ENCODE results near the gene SLC7A7. TPM values are rescaled to one million over a fixed set of nuclear protein-coding genes. Genes with fewer than 3 reads are reported as not detected.

Gene SLC7A7
- total RNA-seq, 1 donor from 2014 or later = 14.3 TPM

DNA sequence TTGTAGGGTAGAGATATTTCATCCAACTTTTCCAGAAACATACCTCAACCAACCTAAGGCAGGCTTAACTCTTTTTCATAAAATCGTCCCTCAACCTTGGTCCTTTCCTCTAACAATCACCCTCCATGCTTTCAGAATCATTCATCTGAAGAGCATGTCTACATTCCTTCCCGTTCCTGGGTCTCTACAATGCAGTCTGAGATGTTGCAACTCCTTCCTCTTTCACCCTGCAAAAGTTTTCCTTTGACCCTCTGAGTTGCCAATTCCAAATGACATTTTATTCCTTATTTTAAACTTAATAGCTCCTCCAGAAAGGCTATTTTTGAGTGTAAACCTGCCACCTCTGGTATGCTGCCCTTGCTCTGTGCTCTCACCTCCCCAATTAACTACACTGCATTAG lies 16.7 kb downstream of the SLC7A7 start:
- Mint-ChIP-seq H3K27ac (ENCODE audit: unreplicated experiment) (no peak overlapping the region), H3K27me3 (ENCODE audit: low read depth, unreplicated experiment) (no peaks in the 10 kb centered on the region), H3K36me3 (ENCODE audit: low read depth, unreplicated experiment) (peaks cover 10% of the 10 kb centered on the region), H3K9me3 (ENCODE audit: unreplicated experiment) (peaks cover 4% of the 10 kb centered on the region), H3K4me1 (ENCODE audit: low read depth, unreplicated experiment) (no peaks in the 10 kb centered on the region), H3K4me3 (ENCODE audit: unreplicated experiment) (no peak overlapping the region)
- FAIRE-seq = no peak
- no peak for DNase-seq (ENCODE audit: low read depth)
- Histone ChIP-seq H3K4me2 (ENCODE audit: low read length) (no peak overlapping the region), H4K20me1 (ENCODE audit: insufficient read depth, low read length) (no peaks in the 10 kb centered on the region), H3K9ac (ENCODE audit: low read length) (no peak overlapping the region), H3K79me2 (ENCODE audit: insufficient read depth, low read length) (no peaks in the 10 kb centered on the region), H3K4me1 (ENCODE audit: insufficient read depth, low read length) (no peaks in the 10 kb centered on the region), H3K27ac (ENCODE audit: low read depth, low read length) (no peak overlapping the region), H3K9me3 (ENCODE audit: insufficient read depth, low read depth, low read length) (no peaks in the 10 kb centered on the region), H2AFZ (ENCODE audit: low read depth, low read length) (no peak overlapping the region), H3K27me3 (ENCODE audit: insufficient read depth, low read length) (peaks cover 23% of the 10 kb centered on the region), H3K4me3 (ENCODE audit: insufficient read depth, low read depth, low read length) (no peak overlapping the region), H3K36me3 (ENCODE audit: insufficient read depth, low read length) (no peaks in the 10 kb centered on the region)
- no peak for TF ChIP-seq EZH2 (IDR thresholded peaks at IDR 0.05; ENCODE audit: insufficient read depth, low read length)
- TF ChIP-seq, protein P1, sequence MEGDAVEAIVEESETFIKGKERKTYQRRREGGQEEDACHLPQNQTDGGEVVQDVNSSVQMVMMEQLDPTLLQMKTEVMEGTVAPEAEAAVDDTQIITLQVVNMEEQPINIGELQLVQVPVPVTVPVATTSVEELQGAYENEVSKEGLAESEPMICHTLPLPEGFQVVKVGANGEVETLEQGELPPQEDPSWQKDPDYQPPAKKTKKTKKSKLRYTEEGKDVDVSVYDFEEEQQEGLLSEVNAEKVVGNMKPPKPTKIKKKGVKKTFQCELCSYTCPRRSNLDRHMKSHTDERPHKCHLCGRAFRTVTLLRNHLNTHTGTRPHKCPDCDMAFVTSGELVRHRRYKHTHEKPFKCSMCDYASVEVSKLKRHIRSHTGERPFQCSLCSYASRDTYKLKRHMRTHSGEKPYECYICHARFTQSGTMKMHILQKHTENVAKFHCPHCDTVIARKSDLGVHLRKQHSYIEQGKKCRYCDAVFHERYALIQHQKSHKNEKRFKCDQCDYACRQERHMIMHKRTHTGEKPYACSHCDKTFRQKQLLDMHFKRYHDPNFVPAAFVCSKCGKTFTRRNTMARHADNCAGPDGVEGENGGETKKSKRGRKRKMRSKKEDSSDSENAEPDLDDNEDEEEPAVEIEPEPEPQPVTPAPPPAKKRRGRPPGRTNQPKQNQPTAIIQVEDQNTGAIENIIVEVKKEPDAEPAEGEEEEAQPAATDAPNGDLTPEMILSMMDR (IDR thresholded peaks at IDR 0.05; ENCODE audit: insufficient read depth, low read depth, low read length) = no peak

DNA sequence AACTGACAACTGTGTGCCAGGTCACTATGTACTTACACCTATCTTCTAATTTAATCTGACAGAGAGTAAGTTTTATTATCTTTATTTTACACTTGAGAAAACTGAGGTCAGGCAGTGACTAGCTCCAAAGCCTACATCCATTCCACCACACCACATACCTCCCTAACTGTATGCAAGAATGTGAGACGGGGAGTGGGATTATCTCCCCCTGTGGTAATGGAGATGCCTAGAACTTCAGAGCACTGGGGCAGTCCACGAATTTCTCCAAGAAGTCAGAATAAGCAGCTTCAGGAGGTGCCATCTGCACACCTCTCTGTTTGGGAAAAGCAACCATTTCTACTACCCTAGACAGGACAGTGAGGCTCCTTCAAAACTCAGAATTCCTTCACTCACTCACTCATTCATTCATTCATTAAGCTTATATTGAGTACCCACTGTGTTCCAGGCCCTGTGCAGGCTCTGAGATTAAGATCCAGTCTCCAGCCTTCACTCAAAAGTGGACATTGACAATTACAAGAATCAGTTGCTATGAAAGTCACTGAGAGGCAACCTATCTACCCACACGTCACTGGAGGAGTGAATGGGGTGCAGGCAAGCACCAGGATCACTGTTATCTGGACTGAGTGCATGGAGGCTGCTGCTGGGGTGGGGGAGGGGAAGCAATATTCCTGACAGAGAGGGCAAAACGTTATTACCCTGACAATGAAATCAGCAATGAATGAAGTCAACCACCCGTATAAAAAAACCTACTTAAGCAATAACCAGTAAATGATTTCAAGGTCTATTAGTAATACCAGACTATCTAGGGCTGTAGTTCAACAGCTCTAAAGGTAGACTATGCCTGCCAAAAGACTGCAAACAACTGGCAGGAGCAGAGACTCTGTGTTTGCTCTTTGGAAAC lies 18.0 kb downstream of the SLC7A7 start:
- no peaks in the 10 kb centered on the region for H3K27me3 Mint-ChIP-seq (ENCODE audit: low read depth, unreplicated experiment)
- Histone ChIP-seq H3K27ac (ENCODE audit: low read depth, low read length) (no peak overlapping the region), H2AFZ (ENCODE audit: low read depth, low read length) (no peak overlapping the region), H3K4me2 (ENCODE audit: low read length) (no peak overlapping the region), H3K9ac (ENCODE audit: low read length) (no peak overlapping the region), H3K27me3 (ENCODE audit: insufficient read depth, low read length) (peaks cover 23% of the 10 kb centered on the region), H3K4me1 (ENCODE audit: insufficient read depth, low read length) (no peaks in the 10 kb centered on the region), H3K79me2 (ENCODE audit: insufficient read depth, low read length) (no peaks in the 10 kb centered on the region), H3K36me3 (ENCODE audit: insufficient read depth, low read length) (no peaks in the 10 kb centered on the region), H3K4me3 (ENCODE audit: insufficient read depth, low read depth, low read length) (no peak overlapping the region), H3K9me3 (ENCODE audit: insufficient read depth, low read depth, low read length) (no peaks in the 10 kb centered on the region), H4K20me1 (ENCODE audit: insufficient read depth, low read length) (no peaks in the 10 kb centered on the region)
- TF ChIP-seq, protein P1 (IDR thresholded peaks at IDR 0.05; ENCODE audit: insufficient read depth, low read depth, low read length) = no peak
- TF ChIP-seq EZH2 (IDR thresholded peaks at IDR 0.05; ENCODE audit: insufficient read depth, low read length) = no peak
- H3K36me3 Mint-ChIP-seq (ENCODE audit: low read depth, unreplicated experiment) = peaks cover 10% of the 10 kb centered on the region
- no peak for FAIRE-seq
- H3K9me3 Mint-ChIP-seq (ENCODE audit: unreplicated experiment) = peaks cover 4% of the 10 kb centered on the region
- H3K4me1 Mint-ChIP-seq (ENCODE audit: low read depth, unreplicated experiment) = no peaks in the 10 kb centered on the region
- H3K27ac Mint-ChIP-seq (ENCODE audit: unreplicated experiment) = no peak overlapping the region
- no peak for DNase-seq (ENCODE audit: low read depth)
- H3K4me3 Mint-ChIP-seq (ENCODE audit: unreplicated experiment) = no peak overlapping the region
